IMR-90 (cell line): ENCODE data around the gene MZF1. TPM values are rescaled to one million over a fixed set of nuclear protein-coding genes. Genes with fewer than 3 reads are reported as not detected.

Source experiments
- ATAC-seq: fragments of 200-7000 bp; cut with Tn5 transposase; 2 replicates; pipeline ENCODE4 v1.9.1; 2020; ENCODE audit warnings: low read depth, mild to moderate bottlenecking, moderate library complexity
- BruUV-seq: library from RNA; stranded (reverse); fragments of 400-500 nt; replicated peaks from 2 replicates; lab custom pipeline; 2021; lab: Mats Ljungman, UMichigan
- CTCF ChIA-PET: fragments of 300-600 bp; formaldehyde crosslinking; extraction: SDS; loops from one replicate; lab custom pipeline; 2021; ENCODE audit warnings: antibody characterized with exemption; lab: Yijun Ruan, JAX
- POLR2A ChIA-PET: fragments of 300-600 bp; sonication (Branson Sonifier 250); formaldehyde crosslinking; loops from one replicate; lab custom pipeline; 2022; ENCODE audit warnings: antibody characterized with exemption; ENCODE audit not compliant: unreplicated experiment; lab: Charles Lee
- DNase-seq: peaks from one replicate; pipeline ENCODE4 v3.0.0; 2013
- H2AFZ ChIP-seq: replicated peaks from 2 replicates; pipeline ENCODE3; 2013; ENCODE audit warnings: low read length, mild to moderate bottlenecking; ENCODE audit not compliant: poor library complexity
- H2AK5ac ChIP-seq: 2 replicates; pipeline ENCODE4 v1.6.1; 2013; ENCODE audit warnings: low read depth, low read length, inconsistent platforms
- H2AK9ac ChIP-seq: replicated peaks from 2 replicates; pipeline ENCODE3; 2013; ENCODE audit warnings: mild to moderate bottlenecking, low read depth, low read length, moderate library complexity; ENCODE audit not compliant: poor library complexity
- H2BK120ac ChIP-seq: 2 replicates; pipeline ENCODE4 v1.6.1; 2013; ENCODE audit warnings: low read depth, low read length, inconsistent platforms
- H2BK15ac ChIP-seq: 3 replicates; pipeline ENCODE4 v1.6.1; 2013; ENCODE audit warnings: low read depth, low read length, inconsistent platforms
- H2BK20ac ChIP-seq: 2 replicates; pipeline ENCODE4 v1.6.1; 2013; ENCODE audit warnings: low read depth, mild to moderate bottlenecking, inconsistent platforms, low read length, moderate library complexity
- H2BK5ac ChIP-seq: 2 replicates; pipeline ENCODE4 v1.6.1; 2013; ENCODE audit warnings: mild to moderate bottlenecking, low read depth, low read length, inconsistent platforms; ENCODE audit not compliant: poor library complexity, severe bottlenecking
- H3K14ac ChIP-seq: replicated peaks from 2 replicates; pipeline ENCODE4 v1.6.1; 2013; ENCODE audit warnings: low read depth, low read length, inconsistent platforms
- H3K18ac ChIP-seq: 2 replicates; pipeline ENCODE4 v1.6.1; 2013; ENCODE audit warnings: low read depth, low read length, control low read depth
- H3K23ac ChIP-seq: 2 replicates; pipeline ENCODE4 v1.6.1; 2013; ENCODE audit warnings: low read depth, low read length, inconsistent platforms
- H3K27ac ChIP-seq: 2 replicates; pipeline ENCODE4 v1.5.1; 2013; ENCODE audit warnings: mild to moderate bottlenecking, control low read depth, low read length; ENCODE audit not compliant: insufficient read depth
- H3K27me3 ChIP-seq: 2 replicates; pipeline ENCODE4 v1.6.1; 2013; ENCODE audit warnings: low read length; ENCODE audit not compliant: control insufficient read depth, insufficient read depth
- H3K36me3 ChIP-seq: 2 replicates; pipeline ENCODE4 v1.6.1; 2013; ENCODE audit warnings: low read length, mixed read lengths; ENCODE audit not compliant: control insufficient read depth, insufficient read depth
- H3K4ac ChIP-seq: 2 replicates; pipeline ENCODE4 v1.6.1; 2013; ENCODE audit warnings: low read depth, low read length, inconsistent platforms
- H3K4me1 ChIP-seq: 2 replicates; pipeline ENCODE4 v1.6.1; 2013; ENCODE audit warnings: low read length, mixed read lengths; ENCODE audit not compliant: control insufficient read depth, insufficient read depth
- H3K4me2 ChIP-seq: 2 replicates; pipeline ENCODE4 v1.6.1; 2013; ENCODE audit warnings: low read depth, mild to moderate bottlenecking, control low read depth, low read length, moderate library complexity
- H3K4me3 ChIP-seq: 2 replicates; pipeline ENCODE4 v1.5.1; 2013; ENCODE audit warnings: low read depth, mild to moderate bottlenecking, control low read depth, low read length, moderate library complexity; ENCODE audit not compliant: insufficient read depth
- H3K56ac ChIP-seq: 2 replicates; pipeline ENCODE4 v1.6.1; 2013; ENCODE audit warnings: low read length, inconsistent platforms; ENCODE audit not compliant: insufficient read depth; ENCODE audit errors: extremely low read depth
- H3K79me1 ChIP-seq, 2 experiments: 2 replicates each; pipeline ENCODE4 v1.6.1; 2013; ENCODE audit warnings: low read length in 2 of 2, inconsistent platforms in 1 of 2, low read depth in 1 of 2
- H3K9ac ChIP-seq: 2 replicates; pipeline ENCODE4 v1.6.1; 2013; ENCODE audit warnings: low read depth, low read length, control low read depth
- H3K9me1 ChIP-seq: 2 replicates; pipeline ENCODE4 v1.6.1; 2013; ENCODE audit warnings: low read length, inconsistent platforms; ENCODE audit not compliant: insufficient read depth
- H3K9me3 ChIP-seq: 2 replicates; pipeline ENCODE4 v1.6.1; 2013; ENCODE audit warnings: low read length; ENCODE audit not compliant: control insufficient read depth, insufficient read depth
- H4K20me1 ChIP-seq: 2 replicates; pipeline ENCODE4 v1.6.1; 2013; ENCODE audit warnings: low read length, inconsistent platforms; ENCODE audit not compliant: insufficient read depth
- H4K5ac ChIP-seq: 2 replicates; pipeline ENCODE4 v1.6.1; 2013; ENCODE audit warnings: mild to moderate bottlenecking, low read depth, low read length, control low read depth
- H4K8ac ChIP-seq, 2 experiments: 2 replicates each; pipeline ENCODE4 v1.6.1; 2013; ENCODE audit warnings: low read depth in 2 of 2, low read length in 2 of 2, control low read depth in 1 of 2, inconsistent platforms in 1 of 2
- H4K91ac ChIP-seq: 2 replicates; pipeline ENCODE4 v1.6.1; 2013; ENCODE audit warnings: low read depth, low read length, inconsistent platforms; ENCODE audit not compliant: insufficient read depth
- CEBPB ChIP-seq: IDR thresholded peaks from 2 replicates; pipeline ENCODE4 v1.6.1; 2012; ENCODE audit warnings: low read depth, low read length, improper control_type of control experiment
- FOS ChIP-seq: fragments of 150-350 bp; IDR thresholded peaks from 2 replicates; pipeline ENCODE4 v1.6.1; 2016; ENCODE audit warnings: low read depth, low read length
- MAFK ChIP-seq: IDR thresholded peaks from 2 replicates; pipeline ENCODE4 v1.6.1; 2012; ENCODE audit warnings: low read depth, low read length, improper control_type of control experiment
- NFE2L2 ChIP-seq: fragments of 150-350 bp; IDR thresholded peaks from 2 replicates; pipeline ENCODE4 v1.6.1; 2016; ENCODE audit warnings: low read depth, mild to moderate bottlenecking, low read length
- POLR2A ChIP-seq: IDR thresholded peaks from 2 replicates; pipeline ENCODE4 v1.6.1; 2012; ENCODE audit warnings: mild to moderate bottlenecking, low read depth, low read length
- RAD21 ChIP-seq: IDR thresholded peaks from 2 replicates; pipeline ENCODE4 v1.6.1; 2012; ENCODE audit warnings: low read length, improper control_type of control experiment
- RCOR1 ChIP-seq: IDR thresholded peaks from 2 replicates; pipeline ENCODE4 v1.6.1; 2012; ENCODE audit warnings: mild to moderate bottlenecking, low read length, improper control_type of control experiment; ENCODE audit not compliant: insufficient replicate concordance
- RFX5 ChIP-seq: IDR thresholded peaks from 2 replicates; pipeline ENCODE4 v1.8.0; 2012; ENCODE audit warnings: low read depth, mild to moderate bottlenecking, low read length, moderate library complexity
- SMC3 ChIP-seq: fragments of 150-350 bp; IDR thresholded peaks from 2 replicates; pipeline ENCODE4 v1.6.1; 2016; ENCODE audit warnings: low read depth, mild to moderate bottlenecking, antibody characterized with exemption, low read length, moderate library complexity
- WGBS, 2 experiments: methylation state at CpG; one replicate each; pipeline versions ENCODE4 v1.1.5 to v1.1.7; 2013; ENCODE audit warnings: missing lambda C conversion rate in 2 of 2; ENCODE audit not compliant: insufficient read length in 1 of 2; ENCODE audit errors: extremely low coverage in 2 of 2; 5-methylcytosine and 5-hydroxymethylcytosine counted together
- dilution Hi-C: fragments of 300-500 bp; cut with HindIII; formaldehyde crosslinking; loops from one replicate; pipeline ENCODE4 v1.14.3; 2018; ENCODE audit warnings: low sequenced_read_pairs; ENCODE audit not compliant: unreplicated experiment
- in situ Hi-C: fragments of 300-500 bp; cut with MboI; formaldehyde crosslinking; loops from 3 replicates; pipeline ENCODE4 v1.14.3; 2019; ENCODE audit warnings: low sequenced_read_pairs, inconsistent platforms, mixed read lengths
- intact Hi-C: fragments of 100-400 bp; cut with micrococcal nuclease; formaldehyde crosslinking; loops from 2 replicates; pipeline ENCODE4 v1.10.0; 2022
- polyA plus RNA-seq, 3 experiments: library from polyadenylated mRNA; depleted of rRNA; stranded (reverse); fragments of >200 nt; gene quantifications; 2 replicates each; pipeline ENCODE4 v1.2.3, GENCODE V29; 2012; ENCODE audit warnings: low replicate concordance in 1 of 3
- total RNA-seq: library from RNA; depleted of rRNA; stranded (reverse); fragments of >200 nt; gene quantifications from 2 replicates; pipeline ENCODE4 v1.2.3, GENCODE V29; 2012

The MZF1 gene
- total and polyA plus RNA-seq, 2 of the 4 experiments (the other 2 are of a cell fraction) = 3.4 to 15.0 TPM

DNA sequence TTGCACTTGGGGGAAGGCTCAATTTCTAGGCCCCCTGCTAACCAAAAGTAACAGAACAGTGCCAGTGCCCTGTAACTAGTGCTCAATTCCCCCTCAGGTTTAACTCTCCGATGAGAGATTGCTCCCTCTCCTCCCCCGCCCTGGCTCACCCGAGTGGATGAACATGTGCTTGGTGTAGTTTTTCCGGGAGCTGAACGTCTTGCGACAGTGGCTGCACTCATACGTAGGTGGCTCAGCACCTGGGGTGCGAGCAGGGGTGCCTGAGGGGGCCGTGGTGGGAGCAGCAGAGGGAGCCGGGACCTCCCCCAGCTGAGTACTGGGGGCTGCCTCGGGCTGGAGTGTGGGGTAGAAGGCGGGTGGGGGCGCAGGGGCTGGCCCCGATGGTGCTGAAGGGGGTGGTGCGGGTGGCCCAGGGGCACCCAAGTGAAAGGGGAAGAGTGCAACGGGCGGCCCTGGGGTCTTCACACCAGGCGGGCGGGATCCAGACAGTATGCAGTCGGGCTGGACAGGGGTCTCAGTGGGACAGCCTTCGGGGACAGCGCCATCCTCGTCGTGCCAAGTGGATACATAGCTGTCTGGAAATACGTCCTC lies 56.8 kb downstream of the MZF1 start:
- no peak overlapping the region for H3K4me3 ChIP-seq
- peak overlapping the region; percentile 28 for H2AK9ac ChIP-seq
- peaks cover 18% of the 10 kb centered on the region for H3K36me3 ChIP-seq
- H3K18ac ChIP-seq = no peak overlapping the region
- H3K4me2 ChIP-seq = no peak overlapping the region
- no peak overlapping the region for H4K5ac ChIP-seq
- no peak overlapping the region for H3K23ac ChIP-seq
- ATAC-seq (no peak), DNase-seq (no peak)
- peaks cover 8% of the 10 kb centered on the region for H3K9me1 ChIP-seq
- TF ChIP-seq SMC3 = no peak
- no peak for TF ChIP-seq RFX5
- no peak for TF ChIP-seq FOS
- no peak for TF ChIP-seq POLR2A
- no peak for TF ChIP-seq MAFK
- no peak for TF ChIP-seq NFE2L2
- no peak for TF ChIP-seq RAD21
- no peak for TF ChIP-seq RCOR1
- no peak for TF ChIP-seq CEBPB
- H3K79me1 ChIP-seq = peaks cover 4 to 67% of the 10 kb centered on the region in 2 experiments; a peak in 3 of 4 replicates
- no peak overlapping the region for H2BK5ac ChIP-seq
- H4K8ac ChIP-seq = no peak overlapping the region
- BruUV-seq = no TSS peak
- no peak overlapping the region for H2AK5ac ChIP-seq
- H2BK120ac ChIP-seq = no peak overlapping the region
- H3K9me3 ChIP-seq = no peaks in the 10 kb centered on the region
- H4K91ac ChIP-seq = no peak overlapping the region
- H3K27me3 ChIP-seq = no peaks in the 10 kb centered on the region
- no peak overlapping the region for H3K4ac ChIP-seq
- CTCF ChIA-PET = no interaction called here
- H3K4me1 ChIP-seq = peaks cover 6% of the 10 kb centered on the region
- POLR2A ChIA-PET = no interaction called here
- in situ Hi-C loops (no loop called here), dilution Hi-C loops (no loop called here), intact Hi-C loops (loop anchor here (5.0 kb wide), 1 partner anchor 209 kb away; the partner anchor contains the start of gene ERVK3-1)
- no peak overlapping the region for H2BK15ac ChIP-seq
- no peak overlapping the region for H3K27ac ChIP-seq
- H4K20me1 ChIP-seq = peaks cover 26% of the 10 kb centered on the region
- no peak overlapping the region for H3K14ac ChIP-seq
- WGBS, 2 experiments = 100% methylated on average over 5 of the region's 25 CpGs; no CpG with 5 or more reads in 1 of the 2 experiments
- H2AFZ ChIP-seq = no peak overlapping the region
- no peak overlapping the region for H2BK20ac ChIP-seq
- no peak overlapping the region for H3K9ac ChIP-seq
- no peak overlapping the region for H3K56ac ChIP-seq
